Thoracic aorta (tissue), 2 donors: ENCODE results near the gene ELMOD1. TPM values are rescaled to one million over a fixed set of nuclear protein-coding genes. Genes with fewer than 3 reads are reported as not detected.

ENCODE experiments used
- ATAC-seq: fragments of 150-250 bp; one replicate; pipeline ENCODE4 v1.8.0; 2017; ENCODE audit warnings: low read depth; ENCODE audit not compliant: insufficient number of reproducible peaks, low FRiP score
- DNase-seq: peaks from one replicate; pipeline ENCODE4 v3.0.0-alpha.2; 2020; ENCODE audit warnings: low spot score
- H3K27ac ChIP-seq, 2 donors: fragments of 200-600 bp; sonication (generic); 1 replicate in 1 of 2; 2 replicates in 1 of 2; pipeline ENCODE4 v1.5.1; 2016; ENCODE audit warnings: mild to moderate bottlenecking in 2 of 2, moderate library complexity in 2 of 2
- H3K27me3 ChIP-seq: fragments of 200-600 bp; sonication (generic); replicated peaks from 2 replicates; pipeline ENCODE4 v1.6.0; 2016; ENCODE audit warnings: mild to moderate bottlenecking; ENCODE audit not compliant: insufficient read depth
- H3K36me3 ChIP-seq: fragments of 200-600 bp; sonication (generic); one replicate; pipeline ENCODE4 v1.5.1; 2016
- H3K4me1 ChIP-seq, 2 donors: fragments of 200-600 bp; sonication (generic); 1 replicate in 1 of 2; 2 replicates in 1 of 2; pipeline versions ENCODE4 v1.5.1 to v1.6.0; 2016; ENCODE audit warnings: low read depth in 2 of 2, mild to moderate bottlenecking in 1 of 2; ENCODE audit not compliant: control insufficient read depth in 1 of 2
- H3K4me3 ChIP-seq: fragments of 200-600 bp; sonication (generic); 2 replicates; pipeline ENCODE4 v1.5.1; 2016; ENCODE audit warnings: mild to moderate bottlenecking
- H3K9me3 ChIP-seq: fragments of 200-600 bp; sonication (generic); 2 replicates; pipeline ENCODE4 v1.5.1; 2016
- total RNA-seq, 2 donors: library from RNA; depleted of rRNA; stranded (reverse); fragments of >200 nt; gene quantifications; one replicate each; pipeline versions ENCODE4 v1.1.0 to v1.2.3, GENCODE V29; 2016
- TF ChIP-seq, protein P1 (sequence below): fragments of 200-600 bp; sonication (generic); IDR thresholded peaks from one replicate; pipeline ENCODE4 v1.5.1; 2019; ENCODE audit warnings: antibody characterized with exemption

Gene ELMOD1
- total RNA-seq, 2 donors from 2014 or later = 3.2 TPM; not detected in 1

DNA sequence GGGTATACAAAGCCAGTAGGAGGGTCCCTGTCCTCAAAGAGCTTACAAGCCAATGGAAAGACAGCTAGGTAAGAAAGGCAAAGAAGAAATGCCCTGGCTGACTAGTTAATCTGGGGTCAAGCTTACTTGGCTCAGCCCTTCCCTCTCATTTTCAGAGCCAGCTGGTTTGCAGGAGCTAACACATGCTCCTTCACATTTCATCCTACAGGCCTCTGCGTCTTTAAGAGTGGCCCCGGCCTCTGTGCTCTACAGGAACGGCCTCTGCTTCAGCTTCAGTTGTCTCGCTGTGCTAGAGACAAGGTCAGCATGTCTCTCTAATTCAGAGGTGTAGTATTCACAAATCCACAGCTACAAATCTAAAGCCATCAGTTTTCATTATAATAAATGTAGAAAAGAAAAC, 40.6 kb upstream of the ELMOD1 start:
- Histone ChIP-seq H3K4me1 (no peaks in the 10 kb centered on the region), H3K36me3 (peaks cover 25% of the 10 kb centered on the region), H3K9me3 (no peaks in the 10 kb centered on the region), H3K4me3 (no peak overlapping the region), H3K27me3 (no peaks in the 10 kb centered on the region), H3K27ac (no peak overlapping the region)
- DNase-seq (no peak), ATAC-seq (no peak)
- TF ChIP-seq, protein P1, sequence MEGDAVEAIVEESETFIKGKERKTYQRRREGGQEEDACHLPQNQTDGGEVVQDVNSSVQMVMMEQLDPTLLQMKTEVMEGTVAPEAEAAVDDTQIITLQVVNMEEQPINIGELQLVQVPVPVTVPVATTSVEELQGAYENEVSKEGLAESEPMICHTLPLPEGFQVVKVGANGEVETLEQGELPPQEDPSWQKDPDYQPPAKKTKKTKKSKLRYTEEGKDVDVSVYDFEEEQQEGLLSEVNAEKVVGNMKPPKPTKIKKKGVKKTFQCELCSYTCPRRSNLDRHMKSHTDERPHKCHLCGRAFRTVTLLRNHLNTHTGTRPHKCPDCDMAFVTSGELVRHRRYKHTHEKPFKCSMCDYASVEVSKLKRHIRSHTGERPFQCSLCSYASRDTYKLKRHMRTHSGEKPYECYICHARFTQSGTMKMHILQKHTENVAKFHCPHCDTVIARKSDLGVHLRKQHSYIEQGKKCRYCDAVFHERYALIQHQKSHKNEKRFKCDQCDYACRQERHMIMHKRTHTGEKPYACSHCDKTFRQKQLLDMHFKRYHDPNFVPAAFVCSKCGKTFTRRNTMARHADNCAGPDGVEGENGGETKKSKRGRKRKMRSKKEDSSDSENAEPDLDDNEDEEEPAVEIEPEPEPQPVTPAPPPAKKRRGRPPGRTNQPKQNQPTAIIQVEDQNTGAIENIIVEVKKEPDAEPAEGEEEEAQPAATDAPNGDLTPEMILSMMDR = no peak

DNA sequence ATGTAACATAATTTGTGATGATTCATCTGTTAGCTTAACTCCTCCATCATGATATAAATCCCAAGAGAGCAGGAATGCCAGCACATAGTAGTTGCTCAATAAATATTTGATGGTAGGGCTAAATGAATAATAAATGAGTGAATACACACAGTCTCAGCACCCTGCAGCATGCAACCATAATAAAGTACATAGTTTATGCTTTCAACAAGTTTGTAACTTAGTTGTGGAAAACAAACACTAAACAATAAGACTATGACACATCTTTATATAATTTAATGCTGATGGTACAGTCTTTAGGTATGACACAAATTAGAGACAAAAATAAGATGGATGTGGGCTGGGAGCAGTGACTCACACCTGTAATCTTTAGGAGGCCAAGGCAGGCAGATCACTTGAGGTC, 29.3 kb upstream of the ELMOD1 start:
- no peaks in the 10 kb centered on the region for H3K9me3 ChIP-seq
- H3K36me3 ChIP-seq = no peaks in the 10 kb centered on the region
- H3K4me1 ChIP-seq = peaks cover 9 to 21% of the 10 kb centered on the region in 2 donors
- H3K4me3 ChIP-seq = no peak overlapping the region
- H3K27ac ChIP-seq = no peak overlapping the region
- TF ChIP-seq, protein P1 = no peak
- ATAC-seq (no peak), DNase-seq (no peak)
- H3K27me3 ChIP-seq = no peaks in the 10 kb centered on the region

DNA sequence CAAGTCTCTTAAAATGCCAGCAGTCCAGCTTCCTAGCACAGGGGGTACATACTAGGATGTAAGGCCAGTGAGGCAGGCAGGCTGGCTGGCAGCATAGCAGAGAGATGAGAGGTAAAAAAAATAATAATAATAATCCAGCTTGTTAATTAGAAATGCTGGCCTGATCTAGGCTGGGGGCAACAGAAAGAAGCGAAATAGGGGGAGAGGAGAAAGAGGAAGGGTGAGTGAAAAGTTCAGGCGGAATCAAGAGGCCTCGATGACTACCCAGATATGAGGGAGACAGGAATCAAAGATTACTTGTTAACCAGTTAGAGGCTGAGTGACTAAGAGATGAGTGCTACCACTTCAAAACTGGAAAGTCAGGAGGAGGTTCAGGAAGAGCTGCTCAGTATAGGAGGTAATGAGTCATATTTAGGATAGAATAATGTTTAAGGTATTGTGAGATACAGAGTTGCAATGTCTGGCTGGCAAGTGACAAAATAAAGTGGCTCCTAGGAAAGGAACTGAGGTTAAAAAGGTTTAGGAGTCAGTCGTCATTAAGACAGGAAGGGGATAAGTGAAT, 28.2 kb upstream of the ELMOD1 start:
- no peak for ATAC-seq
- Histone ChIP-seq H3K36me3 (no peaks in the 10 kb centered on the region), H3K27me3 (no peaks in the 10 kb centered on the region), H3K27ac (no peak overlapping the region), H3K9me3 (no peaks in the 10 kb centered on the region), H3K4me1 (peaks cover 9 to 21% of the 10 kb centered on the region in 2 donors), H3K4me3 (no peak overlapping the region)
- TF ChIP-seq, protein P1 = no peak
- no peak for DNase-seq

DNA sequence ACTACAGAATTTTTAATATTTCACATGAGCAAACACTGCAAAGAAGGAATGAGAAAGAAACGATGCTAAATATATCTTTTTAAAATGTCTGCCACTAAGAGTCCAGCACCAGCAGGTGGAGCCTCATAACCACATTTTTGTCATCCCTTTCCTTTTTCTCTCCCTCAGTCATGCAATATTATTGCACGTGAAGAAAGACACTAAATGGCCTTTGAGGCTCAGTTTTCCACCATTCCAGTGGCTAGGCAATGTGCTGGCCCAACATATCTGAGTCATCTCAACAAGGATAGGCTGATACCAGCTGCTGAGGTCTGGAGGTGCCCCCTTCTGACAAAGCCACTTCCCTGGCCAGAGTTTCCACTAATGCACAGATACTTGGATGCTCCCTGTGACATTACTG, 27.2 kb upstream of the ELMOD1 start:
- H3K4me1 ChIP-seq = peaks cover 9 to 21% of the 10 kb centered on the region in 2 donors
- peak overlapping the region in 1 of 2 donors; percentile 51 for H3K27ac ChIP-seq
- no peaks in the 10 kb centered on the region for H3K36me3 ChIP-seq
- H3K4me3 ChIP-seq = peak overlapping the region; percentile 5
- H3K27me3 ChIP-seq = no peaks in the 10 kb centered on the region
- H3K9me3 ChIP-seq = no peaks in the 10 kb centered on the region
- TF ChIP-seq, protein P1 = peak; percentile 62
- DNase-seq (no peak), ATAC-seq (peak; percentile 62)

DNA sequence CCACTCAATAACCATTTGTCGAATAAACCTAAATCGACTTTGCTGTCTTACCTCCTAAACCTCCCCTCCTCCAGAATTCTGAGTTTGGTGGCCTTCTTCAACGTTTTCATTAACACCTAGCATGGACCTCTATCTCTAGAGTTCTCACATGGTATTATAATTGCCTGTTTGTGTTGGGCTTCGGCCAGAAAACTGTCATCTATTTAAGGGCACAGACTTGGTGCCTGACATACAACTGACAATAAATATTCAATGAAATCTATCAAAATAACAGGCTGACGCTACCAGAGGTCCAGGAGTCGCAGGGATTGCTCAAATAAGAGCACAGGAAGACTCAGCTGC, 26.1 kb upstream of the ELMOD1 start:
- TF ChIP-seq, protein P1 = no peak
- no peaks in the 10 kb centered on the region for H3K9me3 ChIP-seq
- DNase-seq = no peak
- no peaks in the 10 kb centered on the region for H3K27me3 ChIP-seq
- no peaks in the 10 kb centered on the region for H3K36me3 ChIP-seq
- peak overlapping the region; percentile 88 for H3K4me3 ChIP-seq
- peak overlapping the region; percentile 65 to 70 for H3K27ac ChIP-seq
- no peak for ATAC-seq
- peaks cover 9 to 21% of the 10 kb centered on the region in 2 donors for H3K4me1 ChIP-seq
